GM13977 (cell line): ENCODE data around the gene DNAH12.
"Not testable (repeated sequence)": the region's sequence is repeated elsewhere in the genome, so short reads cannot be mapped to it uniquely, and the experiment has no call there.

ENCODE experiments used
- DNase-seq: peaks from one replicate; pipeline ENCODE4 v3.0.0; 2012; ENCODE audit warnings: low spot score
- in situ Hi-C: fragments of 300-500 bp; cut with MboI; formaldehyde crosslinking; loops from one replicate; pipeline ENCODE4 v1.12.0; 2022; ENCODE audit warnings: low sequenced_read_pairs, low pct_unique_long_range_greater_than_20kb, mixed read lengths, inconsistent platforms; ENCODE audit not compliant: unreplicated experiment
- TF ChIP-seq, protein P1 (sequence below): IDR thresholded peaks from 2 replicates; pipeline ENCODE4 v1.5.1; 2012; ENCODE audit warnings: mild to moderate bottlenecking, control low read depth; ENCODE audit not compliant: insufficient read depth; ENCODE audit errors: extremely low read depth, missing control alignments

DNAH12 gene

DNA sequence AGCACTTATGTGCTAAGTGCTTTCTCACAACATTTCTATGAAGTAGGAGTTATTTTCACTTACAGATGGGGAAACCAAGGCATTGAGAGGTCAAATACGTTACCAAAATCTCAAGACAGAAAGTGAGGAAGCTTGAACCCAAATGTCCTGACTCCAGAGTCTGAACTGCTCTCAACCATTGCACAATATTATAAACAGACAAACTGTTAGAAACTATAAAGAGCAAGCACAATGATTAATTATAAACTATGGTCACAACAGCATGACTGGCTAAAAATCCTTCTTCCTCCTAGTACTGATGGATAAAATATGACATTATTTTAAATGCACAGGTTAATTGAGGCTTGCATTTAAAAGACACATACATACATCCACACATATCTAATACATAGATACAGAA, 173.8 kb downstream of the DNAH12 start:
- TF ChIP-seq, protein P1, sequence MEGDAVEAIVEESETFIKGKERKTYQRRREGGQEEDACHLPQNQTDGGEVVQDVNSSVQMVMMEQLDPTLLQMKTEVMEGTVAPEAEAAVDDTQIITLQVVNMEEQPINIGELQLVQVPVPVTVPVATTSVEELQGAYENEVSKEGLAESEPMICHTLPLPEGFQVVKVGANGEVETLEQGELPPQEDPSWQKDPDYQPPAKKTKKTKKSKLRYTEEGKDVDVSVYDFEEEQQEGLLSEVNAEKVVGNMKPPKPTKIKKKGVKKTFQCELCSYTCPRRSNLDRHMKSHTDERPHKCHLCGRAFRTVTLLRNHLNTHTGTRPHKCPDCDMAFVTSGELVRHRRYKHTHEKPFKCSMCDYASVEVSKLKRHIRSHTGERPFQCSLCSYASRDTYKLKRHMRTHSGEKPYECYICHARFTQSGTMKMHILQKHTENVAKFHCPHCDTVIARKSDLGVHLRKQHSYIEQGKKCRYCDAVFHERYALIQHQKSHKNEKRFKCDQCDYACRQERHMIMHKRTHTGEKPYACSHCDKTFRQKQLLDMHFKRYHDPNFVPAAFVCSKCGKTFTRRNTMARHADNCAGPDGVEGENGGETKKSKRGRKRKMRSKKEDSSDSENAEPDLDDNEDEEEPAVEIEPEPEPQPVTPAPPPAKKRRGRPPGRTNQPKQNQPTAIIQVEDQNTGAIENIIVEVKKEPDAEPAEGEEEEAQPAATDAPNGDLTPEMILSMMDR = no peak
- in situ Hi-C loops = no loop called here
- no peak for DNase-seq

DNA sequence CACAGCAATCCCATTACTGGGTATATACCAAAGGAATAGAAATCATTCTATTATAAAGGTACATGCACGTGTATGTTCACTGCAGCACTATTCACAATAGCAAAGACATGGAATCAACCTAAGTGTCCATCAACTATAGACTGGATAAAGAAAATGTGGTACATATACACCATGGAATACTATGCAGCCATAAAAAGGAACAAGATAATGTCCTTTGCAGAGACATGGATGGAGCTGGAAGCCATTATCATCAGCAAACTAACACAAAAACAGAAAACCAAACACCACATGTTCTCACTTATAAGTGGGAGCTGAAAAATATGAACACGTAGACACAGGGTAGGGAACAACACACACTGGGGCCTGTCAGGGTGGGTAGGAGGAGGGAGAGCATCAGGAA, 179.1 kb downstream of the DNAH12 start:
- in situ Hi-C loops, DNase-seq: not testable (repeated sequence)

DNA sequence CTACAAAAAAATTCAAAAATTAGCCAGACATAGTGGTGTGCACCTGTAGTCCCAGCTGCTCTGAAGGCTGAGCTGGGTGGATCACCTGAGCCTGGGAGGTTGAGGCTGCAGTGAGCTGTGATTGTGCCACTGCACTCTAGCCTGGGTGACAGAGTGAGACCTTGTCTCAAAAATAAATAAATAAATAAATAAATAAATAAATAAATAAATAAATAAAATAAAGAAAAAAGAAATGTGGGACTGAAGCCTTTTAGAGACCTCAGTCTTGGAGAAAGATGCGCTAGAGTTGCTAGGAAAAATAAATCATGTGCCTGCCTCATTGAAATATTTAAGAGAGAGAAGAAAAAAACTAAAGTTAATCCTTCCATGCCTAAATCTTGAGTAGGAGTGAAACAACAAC, 187.9 kb downstream of the DNAH12 start:
- DNase-seq = not testable (repeated sequence)

DNA sequence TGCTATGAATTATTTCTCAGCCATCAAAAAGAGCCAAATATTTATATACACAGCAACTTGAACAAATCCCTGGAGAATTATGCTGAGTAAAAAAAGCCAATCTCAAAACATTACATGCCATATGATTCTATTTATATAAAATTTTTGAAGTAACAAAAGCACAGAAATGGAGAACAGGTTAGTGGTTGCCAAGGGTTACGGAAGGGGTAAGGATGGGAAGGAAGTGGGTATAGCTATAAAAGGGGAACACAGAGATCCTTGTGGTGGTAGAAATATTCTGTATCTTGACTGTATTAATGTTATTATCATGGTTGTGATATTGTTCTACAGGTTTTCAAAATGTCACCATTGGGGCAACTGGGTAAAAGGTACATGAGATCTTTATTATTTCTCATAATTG, 189.4 kb downstream of the DNAH12 start:
- DNase-seq = no peak
- in situ Hi-C loops = no loop called here
- TF ChIP-seq, protein P1 = no peak

More for the DNA sequence above, 187.9 kb downstream of the DNAH12 start:
- in situ Hi-C loops = not testable (repeated sequence)

DNA sequence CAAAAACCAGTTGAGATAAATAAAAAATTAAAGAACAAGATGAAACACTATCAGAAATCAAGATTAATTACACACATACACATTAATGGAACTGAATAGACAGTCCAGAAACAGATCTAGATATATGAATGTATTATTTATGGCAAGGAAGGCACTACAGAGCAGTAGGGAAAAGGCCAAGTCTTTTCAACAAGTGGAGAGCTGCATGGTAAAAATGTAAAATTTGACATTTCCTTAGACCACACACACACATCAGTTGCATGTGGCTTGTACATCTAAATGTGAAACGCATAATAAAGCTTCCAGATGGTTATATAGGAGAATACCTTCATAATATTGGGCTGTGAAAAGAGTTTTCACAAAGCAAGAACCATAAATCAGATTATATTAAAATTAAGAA, 193.9 kb downstream of the DNAH12 start:
- in situ Hi-C loops = no loop called here
- TF ChIP-seq, protein P1 = no peak
- no peak for DNase-seq

DNA sequence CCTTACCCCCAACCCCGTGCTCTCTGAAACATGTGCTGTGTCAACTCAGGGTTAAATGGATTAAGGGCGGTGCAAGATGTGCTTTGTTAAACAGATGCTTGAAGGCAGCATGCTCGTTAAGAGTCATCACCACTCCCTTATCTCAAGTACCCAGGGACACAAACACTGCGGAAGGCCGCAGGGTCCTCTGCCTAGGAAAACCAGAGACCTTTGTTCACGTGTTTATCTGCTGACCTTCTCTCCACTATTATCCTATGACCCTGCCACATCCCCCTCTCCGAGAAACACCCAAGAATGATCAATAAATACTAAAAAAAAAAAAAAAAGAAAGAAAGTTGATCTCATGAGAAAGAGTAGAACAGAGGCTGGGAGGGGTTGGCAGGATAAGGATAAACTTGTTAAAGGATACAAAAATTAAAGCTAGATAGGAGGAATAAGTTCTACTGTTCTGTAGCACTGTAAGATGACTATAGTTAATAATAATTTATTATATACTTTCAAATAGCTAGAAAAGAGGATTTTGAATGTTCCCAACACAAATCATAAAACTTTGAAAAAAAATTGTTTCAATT, 205.0 kb downstream of the DNAH12 start:
- DNase-seq, in situ Hi-C loops: not testable (repeated sequence)

DNA sequence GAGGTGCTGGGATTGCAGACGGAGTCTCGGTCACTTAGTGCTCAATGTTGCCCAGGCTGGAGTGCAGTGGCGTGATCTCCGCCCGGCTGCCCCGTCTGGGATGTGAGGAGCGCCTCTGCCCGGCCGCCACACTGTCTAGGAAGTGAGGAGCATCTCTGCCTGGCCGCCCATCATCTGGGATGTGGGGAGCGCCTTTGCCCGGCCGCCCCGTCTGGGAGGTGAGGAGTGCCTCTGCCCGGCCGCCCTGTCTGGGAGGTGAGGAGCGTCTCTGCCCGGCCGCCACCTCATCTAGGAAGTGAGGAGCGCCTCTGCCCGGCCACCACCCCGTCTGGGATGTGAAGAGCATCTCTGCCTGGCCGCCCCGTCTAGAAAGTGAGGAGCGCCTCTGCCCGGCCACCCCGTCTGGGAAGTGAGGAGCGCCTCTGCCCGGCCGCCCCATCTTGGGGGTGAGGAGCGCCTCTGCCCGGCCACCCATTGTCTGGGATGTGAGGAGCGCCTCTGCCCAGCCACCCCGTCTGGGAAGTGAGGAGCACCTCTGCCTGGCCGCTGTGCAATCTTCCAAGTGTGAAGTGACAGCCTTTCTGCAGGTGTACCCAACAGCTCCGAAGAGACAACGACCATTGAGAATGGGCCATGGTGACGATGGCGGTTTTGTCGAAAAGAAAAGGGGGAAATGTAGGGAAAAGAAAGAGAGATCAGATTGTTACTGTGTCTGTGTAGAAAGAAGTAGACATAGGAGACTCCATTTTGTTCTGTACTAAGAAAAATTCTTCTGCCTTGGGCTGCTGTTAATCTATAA, 205.7 kb downstream of the DNAH12 start:
- in situ Hi-C loops, DNase-seq: not testable (repeated sequence)

DNA sequence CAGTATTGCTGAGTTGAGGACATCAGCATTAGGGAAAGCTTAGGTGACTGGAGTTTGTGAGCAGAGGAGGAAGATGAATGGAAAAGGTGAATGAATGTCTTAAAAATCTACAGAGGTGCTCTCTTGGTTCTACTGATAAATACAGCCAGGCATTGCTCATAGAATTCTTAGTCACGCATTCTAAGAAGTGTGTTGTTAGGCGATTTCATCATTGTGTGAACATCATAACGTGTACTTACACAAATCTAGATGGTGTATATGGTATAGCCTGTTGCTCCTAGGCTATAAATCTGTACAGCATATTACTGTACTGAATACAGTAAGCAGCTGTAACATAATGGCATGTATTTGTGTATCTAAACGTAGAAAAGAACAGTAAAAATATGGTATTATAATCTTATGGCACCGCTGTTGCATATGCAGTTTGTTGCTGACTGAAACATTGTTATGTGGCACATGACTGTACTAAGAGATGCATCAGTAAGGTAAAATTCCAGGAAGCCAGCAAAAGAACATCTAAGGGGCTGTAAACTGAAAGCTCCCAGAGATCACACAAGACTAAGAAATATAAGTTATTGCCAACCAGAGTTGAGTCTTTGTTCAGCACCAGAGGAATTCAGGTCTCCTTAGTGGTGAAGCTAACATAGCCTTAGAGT, 208.7 kb downstream of the DNAH12 start:
- DNase-seq = no peak
- TF ChIP-seq, protein P1 = no peak
- in situ Hi-C loops = no loop called here
